Heart left ventricle (tissue), 16 donors: ENCODE measurements around the gene SLC22A15. TPM values are rescaled to one million over a fixed set of nuclear protein-coding genes. Genes with fewer than 3 reads are reported as not detected.

Source experiments
- ATAC-seq, 4 donors: fragments of 200-7000 bp; cut with Tn5 transposase; one replicate each; pipeline ENCODE4 v1.9.1; 2020 to 2022; ENCODE audit warnings: moderate library complexity in 4 of 4, mild to moderate bottlenecking in 3 of 4, moderate number of reproducible peaks in 1 of 4
- DNase-seq, 5 donors: peaks; one replicate each; pipeline ENCODE4 v3.0.0-alpha.2; 2020
- H3K27ac ChIP-seq, 12 donors: fragments of 200-600 bp; sonication (generic) in 4 of 12; one replicate each; pipeline versions ENCODE4 v1.5.0 to v1.8.0; 2016 to 2022; ENCODE audit warnings: mild to moderate bottlenecking in 2 of 12
- H3K27me3 ChIP-seq, 9 donors: fragments of 200-600 bp; sonication (generic) in 2 of 9; one replicate each; pipeline versions ENCODE4 v1.5.1 to v1.8.0; 2016 to 2022; ENCODE audit warnings: mild to moderate bottlenecking in 3 of 9
- H3K36me3 ChIP-seq, 9 donors: fragments of 200-600 bp; sonication (generic) in 2 of 9; one replicate each; pipeline versions ENCODE4 v1.5.0 to v1.8.0; 2018 to 2022; ENCODE audit warnings: mild to moderate bottlenecking in 2 of 9
- H3K4me1 ChIP-seq, 12 donors: fragments of 200-600 bp; sonication (generic) in 4 of 12; one replicate each; pipeline versions ENCODE4 v1.5.0 to v1.8.0; 2016 to 2022; ENCODE audit warnings: mild to moderate bottlenecking in 3 of 12
- H3K4me3 ChIP-seq, 12 donors: fragments of 200-600 bp; sonication (generic) in 4 of 12; one replicate each; pipeline versions ENCODE4 v1.5.0 to v1.8.0; 2017 to 2022; ENCODE audit warnings: mild to moderate bottlenecking in 9 of 12, moderate library complexity in 4 of 12
- H3K9me3 ChIP-seq, 12 donors: fragments of 200-600 bp; sonication (generic) in 4 of 12; one replicate each; pipeline versions ENCODE4 v1.5.0 to v1.8.0; 2016 to 2022; ENCODE audit warnings: mild to moderate bottlenecking in 1 of 12
- POLR2A ChIP-seq, 2 donors: fragments of 450-650 bp; IDR thresholded peaks; one replicate each; pipeline ENCODE4 v1.6.1; 2017; ENCODE audit warnings: antibody characterized with exemption in 2 of 2, mild to moderate bottlenecking in 2 of 2, moderate library complexity in 2 of 2
- WGBS, 4 donors: extraction: QIAGEN DNeasy Blood & Tissue Kit in 2 of 4; methylation state at CpG; one replicate each; pipeline versions ENCODE4 v1.1.5 to v1.1.7; 2013 to 2018; 5-methylcytosine and 5-hydroxymethylcytosine counted together
- intact Hi-C, 10 donors: fragments of 100-400 bp; cut with DNase I; formaldehyde crosslinking; loops; one replicate each; pipeline versions ENCODE4 v1.11.1 to v1.14.2; 2022
- polyA plus RNA-seq, 2 donors: library from polyadenylated mRNA; stranded (reverse); fragments of 200-250 nt; gene quantifications; one replicate each; pipeline ENCODE4 v1.2.3, GENCODE V29; 2013
- total RNA-seq, 9 donors: library from RNA; depleted of rRNA in 2 of 9; stranded (reverse); fragments of >200 nt in 2 of 9; fragmentation: NEBNext Ultra II Directional in 3 of 9; extraction: Animal tissue kit (Norgen Biotek cat#: 25700) in 3 of 9; gene quantifications; one replicate each; pipeline versions ENCODE4 v1.1.0 to v1.2.4, GENCODE V29; 2016 to 2023
- TF ChIP-seq, protein P1 (sequence below), 12 donors: fragments of 200-600 bp; sonication (generic) in 4 of 12; IDR thresholded peaks; one replicate each; pipeline versions ENCODE4 v1.5.0 to v1.8.0; 2018 to 2022; ENCODE audit warnings: antibody characterized with exemption in 12 of 12, mild to moderate bottlenecking in 5 of 12
- donor health status: ischemic (EF 13 %, LVEDD 7.1; RV severe dilation, severe dysfunction).
- donor health status: healthy with polysubstance abuse.
- donor health status: DM: no; HTN: yes; CAD: no.
- donor health status: DM: no; HTN: no; CAD: no.
- donor health status: ischemic (EF 25% LVEDD 6.9; RV normal size, moderate dysfunction).
- donor health status: ischemic (EF 25% LVEDD 5.7; RV mildly dilated, moderate dysfunction).
- donor health status: healthy.
- donor health status: DM: yes; HTN: yes; CAD: no.
- donor health status: ischemic (EF 35%, LVEDD 5.7; RV mildly dilated, moderate dysfunction).
- donor health status: nonischemic (EF 11% LVEDD 7.7; RV severe dilation, severe dysfunction).
- donor health status: DM: yes; HTN: yes; CAD: no.
- donor health status: PGD.
- donor health status: ischemic (EF 29% LVEDD 5.4; RV normal size, mild dysfunction).
- donor health status: nonischemic (EF 23%, LVEDD 6.1; RV moderate dilation, normal function).

SLC22A15 gene
- total and polyA plus RNA-seq, 11 donors, result 2.7 to 9.4 (median 7.9) TPM

DNA sequence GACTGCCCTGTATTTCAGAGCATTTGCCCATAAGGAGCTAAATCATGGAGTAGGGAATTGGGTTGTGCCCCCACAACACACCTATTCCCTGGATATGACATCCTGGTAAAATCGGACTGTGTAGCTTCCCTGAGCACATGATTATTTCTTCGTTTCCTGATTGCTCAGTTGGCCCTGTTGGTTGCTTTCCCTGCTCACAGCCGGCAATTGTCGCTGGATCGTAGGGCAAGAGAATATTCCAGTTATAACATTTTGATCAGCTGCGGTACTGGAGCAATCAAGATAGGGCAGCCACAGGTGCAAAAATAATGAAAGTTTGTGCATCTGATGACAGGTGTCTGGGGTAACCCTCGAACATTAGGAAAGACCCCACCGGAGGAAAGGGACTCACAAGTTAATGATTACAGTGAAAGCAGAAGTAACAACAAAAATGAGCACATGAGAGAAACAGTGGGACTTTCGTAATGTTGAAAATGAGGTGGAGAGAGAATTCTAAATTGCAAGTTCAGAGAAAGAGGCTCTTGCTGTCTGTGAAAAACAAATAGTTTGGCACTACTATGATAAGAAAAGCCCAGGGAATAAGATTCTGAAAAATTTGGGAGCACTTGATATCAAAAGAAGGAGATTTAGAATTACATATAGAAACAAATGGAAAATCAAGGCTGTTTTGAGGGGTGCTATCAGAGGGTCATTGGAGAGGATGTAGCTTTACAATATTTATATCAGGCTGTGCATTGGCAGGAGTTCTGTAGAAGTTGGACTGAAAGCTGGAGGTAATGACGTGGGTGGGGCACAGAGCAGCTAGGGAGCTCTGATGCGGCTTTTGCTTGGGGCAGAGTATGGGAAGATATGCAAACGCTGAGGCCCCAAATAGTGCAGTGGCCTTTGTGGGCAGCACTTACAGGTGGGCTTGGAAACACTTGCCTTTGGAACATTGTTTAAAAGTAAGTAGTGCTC, 134.5 kb downstream of the SLC22A15 start, which contains the start of gene MAB21L3:
Gene MAB21L3 (plus strand): TSS at position 833 of the 957 bp plus-strand sequence. CDS start 1,217 bp downstream, outside the sequence.
- ATAC-seq (peak in 3 of 4 donors; percentile 15 to 55 (median 50)), DNase-seq (no peak)
- intact Hi-C loops, result no loop called here
- Histone ChIP-seq H3K27ac (no peak within 1 kb of the TSS), H3K4me3 (peak within 1 kb of the TSS in 1 of 12 donors; percentile 8), H3K36me3 (no peaks in the 10 kb centered on the region), H3K27me3 (no peaks in the 10 kb centered on the region), H3K4me1 (peaks cover 0 to 4% (median 0%) of the 10 kb centered on the region in 12 donors), H3K9me3 (no peaks in the 10 kb centered on the region)
- TF ChIP-seq, protein P1, sequence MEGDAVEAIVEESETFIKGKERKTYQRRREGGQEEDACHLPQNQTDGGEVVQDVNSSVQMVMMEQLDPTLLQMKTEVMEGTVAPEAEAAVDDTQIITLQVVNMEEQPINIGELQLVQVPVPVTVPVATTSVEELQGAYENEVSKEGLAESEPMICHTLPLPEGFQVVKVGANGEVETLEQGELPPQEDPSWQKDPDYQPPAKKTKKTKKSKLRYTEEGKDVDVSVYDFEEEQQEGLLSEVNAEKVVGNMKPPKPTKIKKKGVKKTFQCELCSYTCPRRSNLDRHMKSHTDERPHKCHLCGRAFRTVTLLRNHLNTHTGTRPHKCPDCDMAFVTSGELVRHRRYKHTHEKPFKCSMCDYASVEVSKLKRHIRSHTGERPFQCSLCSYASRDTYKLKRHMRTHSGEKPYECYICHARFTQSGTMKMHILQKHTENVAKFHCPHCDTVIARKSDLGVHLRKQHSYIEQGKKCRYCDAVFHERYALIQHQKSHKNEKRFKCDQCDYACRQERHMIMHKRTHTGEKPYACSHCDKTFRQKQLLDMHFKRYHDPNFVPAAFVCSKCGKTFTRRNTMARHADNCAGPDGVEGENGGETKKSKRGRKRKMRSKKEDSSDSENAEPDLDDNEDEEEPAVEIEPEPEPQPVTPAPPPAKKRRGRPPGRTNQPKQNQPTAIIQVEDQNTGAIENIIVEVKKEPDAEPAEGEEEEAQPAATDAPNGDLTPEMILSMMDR (IDR thresholded peaks at IDR 0.05), result no peak
- no peak for TF ChIP-seq POLR2A (IDR thresholded peaks at IDR 0.05)
- 49 to 61% (median 54%) methylated on average over 12 of the region's 12 CpGs for WGBS, 4 donors

DNA sequence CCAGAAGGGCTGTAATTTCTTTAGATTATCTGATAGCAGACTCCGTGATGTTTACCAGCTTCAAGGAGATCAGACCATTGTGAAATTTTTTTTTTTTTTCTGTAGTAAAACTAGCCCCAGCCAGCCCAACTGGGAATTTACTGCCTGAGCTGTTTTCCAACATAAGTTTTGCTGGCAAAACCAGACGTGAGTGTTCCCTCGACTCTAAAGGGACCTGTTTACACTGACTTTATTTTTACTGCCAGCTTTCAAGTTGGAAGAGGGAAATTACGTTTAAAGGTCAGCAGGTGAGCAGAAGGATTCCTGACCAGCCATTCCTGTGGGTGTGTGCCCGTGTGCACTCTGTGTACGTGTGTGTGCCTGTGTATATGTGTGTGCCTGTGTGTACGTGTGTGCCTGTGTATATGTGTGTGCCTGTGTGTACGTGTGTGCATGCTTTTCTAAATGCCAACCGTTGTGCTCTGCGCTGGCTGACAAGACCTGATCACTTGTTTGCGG, 135.3 kb downstream of the SLC22A15 start:
- no peak overlapping the region for H3K27ac ChIP-seq
- H3K4me1 ChIP-seq, result peaks cover 0 to 4% (median 0%) of the 10 kb centered on the region in 12 donors
- H3K36me3 ChIP-seq, result no peaks in the 10 kb centered on the region
- ATAC-seq (peak in 1 of 4 donors; percentile 24), DNase-seq (no peak)
- no peak for TF ChIP-seq POLR2A (IDR thresholded peaks at IDR 0.05)
- TF ChIP-seq, protein P1 (IDR thresholded peaks at IDR 0.05), result no peak
- WGBS, 4 donors, result 65 to 72% (median 71%) methylated on average over 11 of the region's 11 CpGs
- H3K9me3 ChIP-seq, result no peaks in the 10 kb centered on the region
- H3K4me3 ChIP-seq, result no peak overlapping the region
- intact Hi-C loops, result no loop called here
- H3K27me3 ChIP-seq, result no peaks in the 10 kb centered on the region

DNA sequence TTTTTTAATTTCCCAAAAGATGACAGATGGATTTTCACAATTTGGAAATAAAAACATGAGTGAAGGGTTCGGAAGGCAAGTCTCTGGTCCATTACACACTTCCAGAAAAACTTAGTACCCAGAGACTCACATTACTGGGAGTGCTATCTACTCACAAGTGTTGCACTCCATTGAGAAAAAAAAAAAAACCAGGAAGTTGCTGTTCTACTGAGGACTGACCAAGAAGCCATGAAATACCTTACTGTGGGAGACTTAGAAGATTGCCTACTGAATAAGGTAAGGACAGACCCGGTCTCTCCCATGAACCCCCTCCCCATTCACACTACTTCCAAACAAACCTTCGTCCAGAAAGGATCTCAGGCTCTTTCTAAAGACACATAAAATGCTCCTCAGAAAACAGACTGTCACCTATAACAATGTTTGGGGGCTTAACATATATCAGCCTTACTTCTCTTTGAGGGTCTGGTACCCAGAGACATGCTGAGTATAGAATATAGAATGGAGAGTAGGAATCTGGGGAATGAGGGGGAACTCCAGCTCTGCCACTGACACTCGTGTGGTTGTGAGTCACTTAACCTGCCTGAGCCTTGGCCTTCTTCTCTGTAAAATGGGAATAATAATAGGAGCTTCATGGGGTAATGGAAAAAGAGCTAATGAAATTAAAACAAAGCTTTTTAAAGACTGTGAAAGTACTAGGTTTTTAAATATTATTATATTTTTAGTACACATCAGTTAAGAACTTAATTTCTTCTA, 136.3 kb downstream of the SLC22A15 start:
- intact Hi-C loops, result no loop called here
- DNase-seq, result no peak
- ATAC-seq, result no peak

More for the DNA sequence above, 136.3 kb downstream of the SLC22A15 start:
- no peak for TF ChIP-seq POLR2A (IDR thresholded peaks at IDR 0.05)
- TF ChIP-seq, protein P1 (IDR thresholded peaks at IDR 0.05), result no peak
- H3K27ac ChIP-seq, result no peak overlapping the region
- H3K4me1 ChIP-seq, result peaks cover 0 to 4% (median 0%) of the 10 kb centered on the region in 12 donors
- no peaks in the 10 kb centered on the region for H3K27me3 ChIP-seq
- H3K36me3 ChIP-seq, result no peaks in the 10 kb centered on the region
- no peak overlapping the region for H3K4me3 ChIP-seq
- no peaks in the 10 kb centered on the region for H3K9me3 ChIP-seq
- WGBS, 4 donors, result 79 to 82% (median 80%) methylated on average over 4 of the region's 4 CpGs
